SK-N-SH (cell line): ENCODE data around the gene ZFP92. TPM values are rescaled to one million over a fixed set of nuclear protein-coding genes. Genes with fewer than 3 reads are reported as not detected.

Source experiments
- CTCF ChIA-PET: fragments of 300-600, 350-600 bp; formaldehyde crosslinking; extraction: SDS; loops from one replicate; lab custom pipeline; 2021; lab: Yijun Ruan, JAX
- POLR2A ChIA-PET: fragments of 350-600 bp; sonication (Branson Sonifier 250); formaldehyde crosslinking; extraction: SDS; loops from one replicate; lab custom pipeline; 2020; ENCODE audit warnings: antibody characterized with exemption, inconsistent platforms; lab: Yijun Ruan, JAX
- DNase-seq: peaks from one replicate; pipeline ENCODE4 v3.0.0; 2012
- H2AFZ ChIP-seq: fragments of 200-600 bp; sonication (generic); 2 replicates; pipeline ENCODE4 v1.8.1; 2016; ENCODE audit warnings: antibody characterized with exemption, mild to moderate bottlenecking, low read depth
- H3F3A ChIP-seq: fragments of 200-600 bp; sonication (generic); replicated peaks from 2 replicates; pipeline ENCODE3; 2016; ENCODE audit warnings: antibody characterized with exemption, mild to moderate bottlenecking; ENCODE audit not compliant: insufficient read depth
- H3K27ac ChIP-seq, 2 experiments: fragments of 200-500 bp in 1 of 2; fragments of 200-600 bp in 1 of 2; sonication (Bioruptor generic) in 1 of 2; sonication (generic), shearing (Covaris generic) in 1 of 2; 2 replicates each; pipeline versions ENCODE4 v1.5.1 to v1.6.1; 2014 to 2016; ENCODE audit warnings: low read depth in 2 of 2, inconsistent platforms in 1 of 2, low read length in 1 of 2, mild to moderate bottlenecking in 1 of 2, mixed read lengths in 1 of 2
- H3K27me3 ChIP-seq: fragments of 200-600 bp; sonication (generic), shearing (Covaris generic); 2 replicates; pipeline ENCODE4 v1.6.1; 2016; ENCODE audit warnings: mixed run types; ENCODE audit not compliant: insufficient read depth
- H3K36me3 ChIP-seq, 2 experiments: fragments of 200-500 bp in 1 of 2; fragments of 200-600 bp in 1 of 2; sonication (Bioruptor generic) in 1 of 2; sonication (generic) in 1 of 2; replicated peaks in 1 of 2; 2 replicates each; pipeline versions ENCODE3 to v1.5.1; 2014 to 2016; ENCODE audit warnings: low read length in 1 of 2, mild to moderate bottlenecking in 1 of 2; ENCODE audit not compliant: insufficient read depth in 2 of 2, control insufficient read depth in 1 of 2
- H3K4me1 ChIP-seq, 2 experiments: fragments of 200-500 bp in 1 of 2; fragments of 200-600 bp in 1 of 2; sonication (Bioruptor generic) in 1 of 2; sonication (generic), shearing (Covaris generic) in 1 of 2; 2 replicates each; pipeline versions ENCODE4 v1.5.1 to v1.6.1; 2014 to 2016; ENCODE audit warnings: low read depth in 1 of 2, low read length in 1 of 2, mixed run types in 1 of 2; ENCODE audit not compliant: insufficient read depth in 2 of 2, control insufficient read depth in 1 of 2
- H3K4me2 ChIP-seq: fragments of 200-600 bp; sonication (generic), shearing (Covaris generic); 2 replicates; pipeline ENCODE4 v1.6.1; 2017; ENCODE audit warnings: mixed run types
- H3K4me3 ChIP-seq, 2 experiments: fragments of 200-500 bp in 1 of 2; fragments of 200-600 bp in 1 of 2; sonication (Bioruptor generic) in 1 of 2; sonication (generic), shearing (Covaris generic) in 1 of 2; 2 replicates each; pipeline versions ENCODE4 v1.5.1 to v1.8.1; 2014 to 2016; ENCODE audit warnings: low read depth in 2 of 2, inconsistent platforms in 1 of 2, low read length in 1 of 2, mild to moderate bottlenecking in 1 of 2, mixed read lengths in 1 of 2, moderate library complexity in 1 of 2
- H3K79me2 ChIP-seq: fragments of 200-600 bp; sonication (generic); 2 replicates; pipeline ENCODE4 v1.8.1; 2017; ENCODE audit warnings: mild to moderate bottlenecking; ENCODE audit not compliant: insufficient read depth
- H3K9ac ChIP-seq: fragments of 200-600 bp; sonication (generic); 2 replicates; pipeline ENCODE4 v1.6.1; 2017; ENCODE audit warnings: mixed run types
- H3K9me2 ChIP-seq: fragments of 200-600 bp; sonication (generic); 2 replicates; pipeline ENCODE4 v1.6.1; 2017; ENCODE audit warnings: mixed run types
- H3K9me3 ChIP-seq: fragments of 200-600 bp; sonication (generic); 2 replicates; pipeline ENCODE4 v1.6.1; 2017; ENCODE audit warnings: mixed run types, mild to moderate bottlenecking, moderate library complexity
- H4K20me1 ChIP-seq: fragments of 200-600 bp; sonication (generic); 2 replicates; pipeline ENCODE4 v1.6.1; 2017; ENCODE audit warnings: mild to moderate bottlenecking, mixed run types; ENCODE audit not compliant: insufficient read depth
- ELF1 ChIP-seq: IDR thresholded peaks from 2 replicates; pipeline ENCODE4 v1.4.0; 2012
- EP300 ChIP-seq, 2 experiments: IDR thresholded peaks; 2 replicates each; pipeline versions ENCODE4 v1.4.0 to v1.6.1; 2012; ENCODE audit warnings: borderline replicate concordance in 1 of 2, low read depth in 1 of 2, low read length in 1 of 2
- GABPA ChIP-seq: IDR thresholded peaks from 2 replicates; pipeline ENCODE4 v1.4.0; 2012; ENCODE audit warnings: low read depth, mild to moderate bottlenecking
- IRF3 ChIP-seq: fragments of 150-350 bp; IDR thresholded peaks from 2 replicates; pipeline ENCODE4 v1.6.1; 2016; ENCODE audit warnings: mild to moderate bottlenecking, low read depth, low read length
- NRF1 ChIP-seq: IDR thresholded peaks from 2 replicates; pipeline ENCODE4 v1.6.1; 2012; ENCODE audit warnings: low read depth, mild to moderate bottlenecking, low read length
- POLR2AphosphoS5 ChIP-seq: IDR thresholded peaks from 2 replicates; pipeline ENCODE4 v1.6.1; 2012; ENCODE audit warnings: low read depth, low read length
- USF1 ChIP-seq: IDR thresholded peaks from 2 replicates; pipeline ENCODE4 v1.4.0; 2012; ENCODE audit warnings: low read depth, borderline replicate concordance
- USF2 ChIP-seq: fragments of 150-350 bp; IDR thresholded peaks from 2 replicates; pipeline ENCODE4 v1.6.1; 2017; ENCODE audit warnings: antibody characterized with exemption, low read length, low read depth, borderline replicate concordance
- YY1 ChIP-seq: IDR thresholded peaks from 2 replicates; pipeline ENCODE4 v1.4.0; 2012; ENCODE audit warnings: low read depth, mild to moderate bottlenecking
- WGBS: methylation state at CpG from one replicate; pipeline ENCODE4 v1.1.6; 2017; ENCODE audit warnings: low lambda C conversion rate; 5-methylcytosine and 5-hydroxymethylcytosine counted together
- polyA plus RNA-seq, 3 experiments: library from polyadenylated mRNA; depleted of rRNA; stranded (reverse); fragments of >200 nt; gene quantifications; 2 replicates each; pipeline ENCODE4 v1.2.3, GENCODE V29; 2012

ZFP92 gene
- polyA plus RNA-seq, 1 of the 3 experiments (the other 2 are of a cell fraction) = 0.28 TPM

DNA sequence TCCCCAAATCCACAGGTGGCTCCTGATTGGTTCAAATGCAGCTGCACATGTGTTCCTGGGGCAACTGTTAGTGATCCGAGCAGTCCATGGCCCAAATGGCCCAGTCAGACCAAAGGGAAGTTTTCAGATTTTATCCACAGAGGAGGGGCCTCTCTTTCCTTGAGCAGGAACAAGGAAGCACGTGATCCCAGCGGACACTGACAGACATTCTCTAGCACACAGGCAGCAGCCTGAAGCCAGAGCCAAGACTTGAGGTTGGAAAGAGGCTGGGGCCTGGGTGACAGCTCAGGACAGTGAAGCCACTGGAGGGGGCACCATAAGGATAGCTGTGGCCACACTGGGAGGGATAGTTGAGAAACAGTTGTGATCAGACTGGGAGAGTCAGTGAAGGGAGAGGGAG lies 3.5 kb upstream of the ZFP92 start:
- H3K79me2 ChIP-seq = no peaks in the 10 kb centered on the region
- 42% methylated on average over 2 of the region's 3 CpGs for WGBS
- H3K27me3 ChIP-seq = peaks cover 59% of the 10 kb centered on the region
- ChIA-PET POLR2A (no interaction called here), CTCF (no interaction called here)
- H4K20me1 ChIP-seq = no peaks in the 10 kb centered on the region
- H3K4me2 ChIP-seq = no peak overlapping the region
- TF ChIP-seq NRF1 (no peak), USF2 (no peak), POLR2AphosphoS5 (no peak), IRF3 (no peak), EP300 (IDR thresholded peaks at IDR 0.05; ENCODE audit: borderline replicate concordance in 1 of 2, low read depth in 1 of 2, low read length in 1 of 2) (no peak), YY1 (no peak)
- peaks cover 0 to 7% of the 10 kb centered on the region in 2 experiments; a peak in 1 of 4 replicates for H3K4me1 ChIP-seq
- no peak overlapping the region for H3K27ac ChIP-seq
- no peak overlapping the region for H2AFZ ChIP-seq
- no peaks in the 10 kb centered on the region for H3F3A ChIP-seq
- no peaks in the 10 kb centered on the region for H3K36me3 ChIP-seq
- no peak overlapping the region for H3K4me3 ChIP-seq
- H3K9ac ChIP-seq = no peak overlapping the region
- H3K9me3 ChIP-seq = no peaks in the 10 kb centered on the region
- no peaks in the 10 kb centered on the region for H3K9me2 ChIP-seq
- DNase-seq = no peak

DNA sequence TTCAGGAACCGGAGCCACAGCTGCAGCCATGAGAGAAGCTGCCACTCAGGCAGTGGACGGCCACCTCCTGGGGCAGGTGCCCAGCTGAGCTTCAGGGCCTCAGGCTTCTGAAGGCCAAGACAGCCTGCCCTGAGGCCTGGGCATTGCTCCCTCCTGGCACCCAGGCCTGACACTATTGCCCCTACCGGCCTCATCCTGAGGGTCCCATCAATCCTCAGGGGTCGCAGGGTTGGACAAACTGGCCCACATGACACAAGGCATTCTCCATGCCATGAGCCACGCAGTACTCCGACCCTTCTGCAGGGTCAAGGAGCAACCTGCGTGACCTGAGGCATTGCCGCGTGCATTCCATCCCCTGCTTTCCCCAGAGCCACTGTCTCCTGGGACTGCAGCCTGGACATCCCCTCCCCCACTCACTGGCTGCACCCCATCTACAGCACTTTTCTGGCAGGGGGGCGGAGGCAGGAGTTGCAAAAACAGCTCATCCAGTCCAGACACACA lies 3.0 kb upstream of the ZFP92 start:
- POLR2A ChIA-PET = no interaction called here
- H3F3A ChIP-seq = no peaks in the 10 kb centered on the region

DNA sequence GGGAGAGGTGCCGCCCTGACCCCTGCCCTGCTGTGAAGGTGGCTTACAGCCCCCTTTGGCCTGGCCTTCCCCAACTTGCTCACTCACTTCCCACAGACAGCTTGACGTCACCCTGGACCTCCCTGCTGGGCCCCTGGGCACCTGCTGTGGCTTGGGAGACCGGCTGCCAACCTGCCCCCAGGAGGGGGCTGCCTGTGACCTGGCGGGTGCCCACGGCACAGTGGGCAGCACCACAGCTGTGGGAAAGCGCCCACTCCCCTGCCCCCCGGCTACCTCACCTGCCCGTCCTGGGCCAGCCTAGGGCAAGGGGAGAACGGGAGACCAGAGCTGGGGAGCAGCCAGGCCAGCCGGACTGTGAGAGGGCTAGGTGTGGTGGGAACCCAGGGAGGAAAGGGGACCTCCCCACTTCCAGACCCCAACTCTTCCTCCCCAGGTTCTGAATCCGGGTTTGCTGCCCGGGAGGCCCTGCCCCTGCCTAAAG lies 2.4 kb upstream of the ZFP92 start:
- no peak overlapping the region for H2AFZ ChIP-seq
- H3K9me2 ChIP-seq = no peaks in the 10 kb centered on the region
- no peaks in the 10 kb centered on the region for H3K79me2 ChIP-seq
- CTCF ChIA-PET = interaction anchor here (1.6 kb wide), 1 partner anchor 9 kb away, joined by 4 read pairs; no protein-coding TSS in a partner anchor
- H3K4me1 ChIP-seq = peaks cover 0 to 7% of the 10 kb centered on the region in 2 experiments; a peak in 1 of 4 replicates
- no peak overlapping the region for H3K9ac ChIP-seq
- H3K9me3 ChIP-seq = no peaks in the 10 kb centered on the region
- H3K27me3 ChIP-seq = peaks cover 52% of the 10 kb centered on the region
- no peak overlapping the region for H3K4me2 ChIP-seq
- POLR2A ChIA-PET = no interaction called here
- no peak overlapping the region for H3K27ac ChIP-seq
- H3K4me3 ChIP-seq = no peak overlapping the region
- no peaks in the 10 kb centered on the region for H3K36me3 ChIP-seq
- H3F3A ChIP-seq = no peaks in the 10 kb centered on the region
- TF ChIP-seq EP300 (IDR thresholded peaks at IDR 0.05; ENCODE audit: borderline replicate concordance in 1 of 2, low read depth in 1 of 2, low read length in 1 of 2) (no peak), GABPA (no peak), USF1 (no peak), NRF1 (no peak)
- TF ChIP-seq, all 33 proteins: peak for 0
- WGBS = 58% methylated on average over 4 of the region's 12 CpGs
- no peaks in the 10 kb centered on the region for H4K20me1 ChIP-seq
- no peak for DNase-seq

More for the DNA sequence above, 3.0 kb upstream of the ZFP92 start:
- no peak for DNase-seq
- Histone ChIP-seq H3K9me2 (no peaks in the 10 kb centered on the region), H3K36me3 (no peaks in the 10 kb centered on the region), H3K27ac (no peak overlapping the region), H3K79me2 (no peaks in the 10 kb centered on the region), H2AFZ (no peak overlapping the region), H3K9ac (no peak overlapping the region), H4K20me1 (no peaks in the 10 kb centered on the region), H3K4me1 (peaks cover 0 to 7% of the 10 kb centered on the region in 2 experiments; a peak in 1 of 4 replicates), H3K4me3 (no peak overlapping the region), H3K4me2 (no peak overlapping the region), H3K9me3 (no peaks in the 10 kb centered on the region), H3K27me3 (peaks cover 59% of the 10 kb centered on the region)
- no peak for TF ChIP-seq ELF1
- CTCF ChIA-PET = interaction anchor here (1.6 kb wide), 1 partner anchor 9 kb away, joined by 4 read pairs; no protein-coding TSS in a partner anchor
- WGBS = 15% methylated on average over 4 of the region's 10 CpGs
